ENCODE measurements around the gene SMIM28. TPM values are rescaled to one million over a fixed set of nuclear protein-coding genes. Genes with fewer than 3 reads are reported as not detected.
"Not testable (repeated sequence)": the region's sequence is repeated elsewhere in the genome, so short reads cannot be mapped to it uniquely, and the experiment has no call there.

Gene SMIM28
- total RNA-seq, 1 experiment from 2014 or later = 0.12 TPM

GRCh38 chr6:138406443-138406842 lies 28.7 kb downstream of the SMIM28 start:
- DNase-seq = no peak
- H3K27me3 ChIP-seq = no peaks in the 10 kb centered on the region
- H3K4me3 ChIP-seq = no peak overlapping the region
- H3K4me1 ChIP-seq = no peaks in the 10 kb centered on the region
- H3K36me3 ChIP-seq = peaks cover 14% of the 10 kb centered on the region
- no peak overlapping the region for H3K27ac ChIP-seq
- no peaks in the 10 kb centered on the region for H3K9me3 ChIP-seq (replicated peaks)

- Histone ChIP-seq H3K27ac (no peak overlapping the region), H3K4me1 (no peaks in the 10 kb centered on the region), H3K36me3 (peaks cover 34% of the 10 kb centered on the region), H3K9me3 (replicated peaks) (no peaks in the 10 kb centered on the region), H3K4me3 (no peak overlapping the region), H3K27me3 (no peaks in the 10 kb centered on the region)
- no peak for DNase-seq
These were observed 32.5 kb downstream of the SMIM28 start for GRCh38 chr6:138410048-138410735.

GRCh38 chr6:138410972-138411880 lies 33.5 kb downstream of the SMIM28 start:
- Histone ChIP-seq H3K27me3 (no peaks in the 10 kb centered on the region), H3K4me3 (no peak overlapping the region), H3K36me3 (peaks cover 30% of the 10 kb centered on the region), H3K27ac (no peak overlapping the region), H3K9me3 (replicated peaks) (no peaks in the 10 kb centered on the region), H3K4me1 (no peaks in the 10 kb centered on the region)
- DNase-seq = no peak

DNA sequence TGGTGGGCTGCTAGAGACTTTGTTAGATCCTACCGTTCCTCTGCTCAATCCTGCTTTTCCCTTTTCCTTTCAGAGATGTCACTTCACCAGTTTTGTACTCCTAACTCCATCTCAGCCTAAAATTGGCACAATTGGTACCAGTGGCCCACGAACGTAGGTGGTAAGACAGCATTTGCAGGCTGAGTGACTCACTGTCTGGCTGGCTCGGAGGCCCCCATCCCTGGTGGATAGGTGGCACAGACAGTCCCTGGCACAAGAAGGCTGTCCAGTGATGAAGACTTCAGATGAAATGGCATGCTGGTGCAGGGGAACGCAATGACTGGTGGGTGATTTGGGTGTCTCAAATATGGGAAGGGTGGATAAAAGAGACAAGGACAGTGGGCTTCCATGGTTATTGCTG lies 37.4 kb downstream of the SMIM28 start:
- Histone ChIP-seq H3K4me1 (no peaks in the 10 kb centered on the region), H3K27ac (no peak overlapping the region), H3K9me3 (replicated peaks) (no peaks in the 10 kb centered on the region), H3K27me3 (no peaks in the 10 kb centered on the region), H3K36me3 (peaks cover 23% of the 10 kb centered on the region), H3K4me3 (no peak overlapping the region)
- DNase-seq = no peak

- H3K4me1 ChIP-seq = no peaks in the 10 kb centered on the region
- H3K27ac ChIP-seq = no peak overlapping the region
- H3K36me3 ChIP-seq = peaks cover 22% of the 10 kb centered on the region
- H3K27me3 ChIP-seq = no peaks in the 10 kb centered on the region
- H3K9me3 ChIP-seq (replicated peaks) = no peaks in the 10 kb centered on the region
- no peak for DNase-seq
- H3K4me3 ChIP-seq = no peak overlapping the region
These were observed 38.5 kb downstream of the SMIM28 start for GRCh38 chr6:138416206-138416605.

DNA sequence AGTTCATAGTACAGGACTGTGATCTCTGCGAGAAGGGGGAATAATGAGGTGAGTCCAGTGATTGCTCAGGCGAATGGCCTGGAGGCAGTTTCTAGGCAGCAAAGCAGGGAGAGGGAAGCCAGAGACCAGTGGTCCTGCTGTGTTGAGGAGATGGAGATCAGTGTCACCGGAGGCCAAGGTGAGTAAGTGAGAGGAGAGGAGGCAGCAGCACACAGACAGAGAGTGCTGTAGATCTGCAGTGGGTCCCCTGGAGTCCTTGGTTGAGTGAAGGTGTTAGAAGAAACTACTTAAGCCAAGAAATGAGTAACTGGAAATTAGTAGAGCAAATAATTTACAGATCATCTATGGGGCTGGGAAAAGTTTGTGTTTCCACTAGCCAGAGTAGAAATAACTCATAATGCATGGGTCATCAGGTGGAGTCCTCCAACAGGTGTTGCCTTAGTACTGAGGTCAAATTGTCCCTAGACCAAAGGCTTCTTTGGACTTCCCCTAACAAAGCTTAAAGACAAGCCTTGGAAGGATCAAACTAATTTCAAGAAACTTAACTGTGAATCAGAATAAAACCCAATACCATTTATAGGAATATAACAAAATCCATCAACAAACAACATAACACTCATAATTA lies 39.9 kb downstream of the SMIM28 start:
- Histone ChIP-seq H3K36me3 (peaks cover 10% of the 10 kb centered on the region; the same call in 1 of the 2 replicates), H3K27me3 (no peaks in the 10 kb centered on the region)
- DNase-seq = no peak

DNA sequence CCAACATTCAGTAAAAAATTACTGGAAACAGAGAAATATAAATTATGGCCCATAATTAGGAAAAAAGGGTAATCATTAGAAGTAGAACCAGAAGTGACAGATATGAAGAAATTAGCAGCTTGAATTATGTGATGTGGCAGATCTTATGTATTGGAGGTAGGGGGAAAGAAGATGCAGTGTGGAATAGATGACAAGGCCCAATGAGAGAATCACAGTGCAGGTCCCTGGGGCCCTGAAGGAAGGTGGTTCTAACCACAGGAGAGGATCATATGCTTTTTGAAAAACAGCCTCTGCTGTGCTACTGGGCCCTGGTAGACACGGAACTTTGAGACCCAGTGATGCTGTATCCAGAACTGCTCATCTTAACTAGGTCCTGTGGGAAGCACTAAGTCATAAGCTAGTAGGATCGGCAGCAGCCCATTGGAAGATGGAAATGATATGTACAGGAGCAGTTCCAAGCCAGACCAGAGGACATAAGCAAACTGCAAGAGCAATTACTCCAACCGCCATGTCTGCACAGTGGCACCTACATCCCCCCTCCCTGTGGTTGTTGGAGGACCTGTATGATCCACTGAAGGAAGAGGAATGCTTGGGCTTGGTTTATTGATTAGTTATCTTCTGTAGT lies 40.5 kb downstream of the SMIM28 start:
- no peak overlapping the region for H3K4me3 ChIP-seq
- no peak for DNase-seq
- peaks cover 4% of the 10 kb centered on the region; the same call in 1 of the 2 replicates for H3K36me3 ChIP-seq
- no peak overlapping the region for H3K27ac ChIP-seq
- no peaks in the 10 kb centered on the region for H3K4me1 ChIP-seq
- no peaks in the 10 kb centered on the region for H3K27me3 ChIP-seq
- H3K9me3 ChIP-seq (replicated peaks) = no peaks in the 10 kb centered on the region

More for the DNA sequence above, 39.9 kb downstream of the SMIM28 start:
- Histone ChIP-seq H3K4me3 (no peak overlapping the region), H3K4me1 (no peaks in the 10 kb centered on the region), H3K9me3 (replicated peaks) (no peaks in the 10 kb centered on the region), H3K27ac (no peak overlapping the region)

DNA sequence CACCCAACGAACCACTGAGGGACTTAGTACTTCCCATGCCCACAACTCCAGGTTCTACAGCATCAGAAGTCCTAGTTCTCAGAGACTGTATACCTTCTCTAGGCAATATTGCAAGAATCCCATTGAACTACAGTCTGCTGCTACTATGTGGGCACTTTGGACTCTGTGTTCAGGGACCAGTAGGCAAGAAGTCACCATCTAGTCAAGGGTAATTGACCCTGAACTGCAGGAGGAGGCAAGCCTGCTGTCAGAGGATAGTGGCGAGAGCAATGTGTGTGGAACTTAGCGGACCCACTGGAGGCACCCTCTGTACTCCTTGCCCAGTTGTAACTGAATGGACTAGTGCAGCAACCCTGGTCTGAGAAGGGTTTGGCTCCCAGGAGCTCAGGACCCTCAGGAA lies 42.1 kb downstream of the SMIM28 start:
- no peaks in the 10 kb centered on the region for H3K4me1 ChIP-seq
- no peaks in the 10 kb centered on the region for H3K27me3 ChIP-seq
- H3K36me3 ChIP-seq = no peaks in the 10 kb centered on the region
- no peak overlapping the region for H3K4me3 ChIP-seq
- no peak for DNase-seq
- H3K27ac ChIP-seq = no peak overlapping the region
- H3K9me3 ChIP-seq (replicated peaks) = no peaks in the 10 kb centered on the region

DNA sequence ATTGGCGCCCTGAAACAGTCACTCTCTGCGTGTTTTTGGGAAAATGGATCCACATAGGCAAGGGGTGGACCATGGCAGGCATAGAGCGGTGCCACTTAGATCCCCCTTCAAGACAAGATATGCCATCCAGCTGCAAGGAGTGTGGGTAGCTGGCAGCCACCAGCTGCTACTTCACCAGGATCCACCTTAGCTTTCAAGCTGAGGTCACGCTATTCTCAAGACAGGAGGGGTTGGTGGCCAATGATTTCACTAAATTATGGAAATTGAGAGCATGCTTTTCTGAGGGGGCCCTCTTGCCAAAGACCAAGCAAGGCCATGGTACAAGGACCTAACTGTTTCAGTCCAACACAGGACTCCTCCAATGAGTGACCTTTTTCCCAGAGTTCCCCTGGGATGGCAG lies 42.7 kb downstream of the SMIM28 start:
- Histone ChIP-seq H3K27me3 (no peaks in the 10 kb centered on the region), H3K9me3 (replicated peaks) (no peaks in the 10 kb centered on the region), H3K4me1 (no peaks in the 10 kb centered on the region), H3K27ac (no peak overlapping the region), H3K4me3 (no peak overlapping the region), H3K36me3 (no peaks in the 10 kb centered on the region)
- DNase-seq = no peak

DNA sequence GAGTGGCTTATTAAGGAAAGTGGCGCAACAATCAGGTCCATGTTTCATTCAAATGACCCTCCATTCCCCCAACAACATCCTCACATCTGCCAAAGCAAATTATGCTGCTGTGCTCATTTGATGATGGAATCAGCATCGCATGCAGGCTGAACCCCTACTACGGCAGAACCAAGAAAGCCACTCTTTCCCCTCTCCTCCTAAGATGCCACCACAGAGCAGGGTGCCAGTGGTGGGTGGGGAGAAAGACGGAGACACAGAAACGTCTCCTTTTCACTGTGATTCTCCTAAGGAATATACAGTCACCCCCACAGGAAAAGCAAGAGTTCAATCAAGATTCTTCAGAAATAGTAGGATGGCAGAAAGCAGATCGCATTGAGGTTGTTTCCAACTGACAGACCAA lies 43.4 kb downstream of the SMIM28 start:
- H3K27ac ChIP-seq = no peak overlapping the region
- H3K36me3 ChIP-seq = no peaks in the 10 kb centered on the region
- H3K9me3 ChIP-seq (replicated peaks) = no peaks in the 10 kb centered on the region
- H3K4me3 ChIP-seq = no peak overlapping the region
- no peaks in the 10 kb centered on the region for H3K4me1 ChIP-seq
- no peaks in the 10 kb centered on the region for H3K27me3 ChIP-seq
- DNase-seq = no peak

DNA sequence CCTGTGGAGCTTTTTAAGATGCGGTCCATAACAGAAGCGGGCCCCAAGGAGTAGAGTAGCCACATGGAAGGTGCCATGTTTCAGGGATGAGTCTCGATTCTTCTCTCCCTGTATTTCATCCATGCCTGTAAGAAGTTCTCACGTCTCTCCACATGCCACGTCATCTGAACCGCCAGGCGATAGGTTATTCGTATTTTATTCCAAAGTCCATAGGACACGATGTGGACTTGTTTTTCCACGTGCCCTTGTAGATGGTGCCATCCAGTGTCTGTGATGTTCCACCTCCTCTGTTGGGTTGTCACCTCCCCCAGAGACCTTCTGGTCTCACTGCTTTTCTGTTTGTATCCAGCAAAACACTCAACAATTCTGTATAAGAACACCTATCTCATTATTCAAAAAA lies 43.9 kb downstream of the SMIM28 start:
- no peaks in the 10 kb centered on the region for H3K9me3 ChIP-seq (replicated peaks)

DNA sequence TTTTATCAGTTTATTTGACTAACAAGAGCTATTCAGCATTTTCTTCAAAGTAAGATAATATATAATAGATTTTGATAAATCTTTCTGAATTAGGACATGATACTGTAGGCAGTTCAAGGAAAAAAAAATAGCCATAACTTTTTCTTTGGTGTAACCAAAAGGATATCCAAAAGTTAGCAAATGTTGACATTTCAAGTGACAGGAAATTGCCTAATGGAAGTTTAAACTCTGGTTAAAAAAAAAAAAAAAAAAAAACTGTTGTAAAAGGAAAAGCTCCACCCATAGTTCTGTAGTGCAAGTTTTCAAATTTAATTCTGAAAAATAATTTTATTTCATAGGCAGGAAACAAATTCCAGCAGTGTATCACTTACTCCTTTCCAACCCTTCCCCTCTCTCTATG lies 45.2 kb downstream of the SMIM28 start:
- Histone ChIP-seq H3K36me3 (no peaks in the 10 kb centered on the region), H3K27me3 (no peaks in the 10 kb centered on the region), H3K4me1 (no peaks in the 10 kb centered on the region), H3K9me3 (replicated peaks) (no peaks in the 10 kb centered on the region; the same call in 1 of the 2 replicates), H3K4me3 (no peak overlapping the region), H3K27ac (no peak overlapping the region)
- DNase-seq = no peak

More for the DNA sequence above, 43.9 kb downstream of the SMIM28 start:
- Histone ChIP-seq H3K27ac (no peak overlapping the region), H3K27me3 (no peaks in the 10 kb centered on the region), H3K36me3 (no peaks in the 10 kb centered on the region), H3K4me1 (no peaks in the 10 kb centered on the region), H3K4me3 (no peak overlapping the region)
- no peak for DNase-seq

- H3K4me1 ChIP-seq = no peaks in the 10 kb centered on the region
- no peaks in the 10 kb centered on the region for H3K36me3 ChIP-seq
- H3K27ac ChIP-seq = no peak overlapping the region
- no peak overlapping the region for H3K4me3 ChIP-seq
- no peak for DNase-seq
- H3K27me3 ChIP-seq = no peaks in the 10 kb centered on the region
- no peaks in the 10 kb centered on the region; the same call in 1 of the 2 replicates for H3K9me3 ChIP-seq (replicated peaks)
These were observed 46.5 kb downstream of the SMIM28 start for GRCh38 chr6:138424004-138424904.

DNA sequence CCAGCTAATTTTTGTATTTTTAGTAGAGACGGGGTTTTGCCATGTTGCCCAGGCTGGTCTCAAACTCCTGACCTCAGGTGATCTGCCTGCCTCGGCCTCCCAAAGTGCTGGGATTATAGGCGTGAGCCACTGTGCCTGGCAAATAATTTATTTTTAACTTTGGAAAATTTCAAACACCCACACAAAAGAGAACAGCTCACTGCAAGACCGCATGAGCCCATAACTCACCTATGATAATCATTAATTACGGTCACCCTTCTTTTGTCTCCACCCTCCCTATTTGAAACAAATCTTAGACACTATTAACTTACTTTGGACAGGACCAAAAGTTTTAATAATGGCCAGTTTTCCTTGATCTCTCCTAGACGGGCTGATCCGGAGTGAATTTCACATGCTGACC lies 47.6 kb downstream of the SMIM28 start:
- H3K4me3 ChIP-seq; H3K9me3 ChIP-seq (replicated peaks); H3K27me3 ChIP-seq; H3K4me1 ChIP-seq; H3K27ac ChIP-seq; DNase-seq; H3K36me3 ChIP-seq: not testable (repeated sequence)
